ENCODE data around the gene SLC43A3. TPM values are rescaled to one million over a fixed set of nuclear protein-coding genes. Genes with fewer than 3 reads are reported as not detected.

The SLC43A3 gene
- total and polyA plus RNA-seq, 9 of the 15 experiments (the other 6 are each of a cell fraction or from before 2014, with no cell fraction given), result 63.7 to 281 (median 139) TPM

DNA sequence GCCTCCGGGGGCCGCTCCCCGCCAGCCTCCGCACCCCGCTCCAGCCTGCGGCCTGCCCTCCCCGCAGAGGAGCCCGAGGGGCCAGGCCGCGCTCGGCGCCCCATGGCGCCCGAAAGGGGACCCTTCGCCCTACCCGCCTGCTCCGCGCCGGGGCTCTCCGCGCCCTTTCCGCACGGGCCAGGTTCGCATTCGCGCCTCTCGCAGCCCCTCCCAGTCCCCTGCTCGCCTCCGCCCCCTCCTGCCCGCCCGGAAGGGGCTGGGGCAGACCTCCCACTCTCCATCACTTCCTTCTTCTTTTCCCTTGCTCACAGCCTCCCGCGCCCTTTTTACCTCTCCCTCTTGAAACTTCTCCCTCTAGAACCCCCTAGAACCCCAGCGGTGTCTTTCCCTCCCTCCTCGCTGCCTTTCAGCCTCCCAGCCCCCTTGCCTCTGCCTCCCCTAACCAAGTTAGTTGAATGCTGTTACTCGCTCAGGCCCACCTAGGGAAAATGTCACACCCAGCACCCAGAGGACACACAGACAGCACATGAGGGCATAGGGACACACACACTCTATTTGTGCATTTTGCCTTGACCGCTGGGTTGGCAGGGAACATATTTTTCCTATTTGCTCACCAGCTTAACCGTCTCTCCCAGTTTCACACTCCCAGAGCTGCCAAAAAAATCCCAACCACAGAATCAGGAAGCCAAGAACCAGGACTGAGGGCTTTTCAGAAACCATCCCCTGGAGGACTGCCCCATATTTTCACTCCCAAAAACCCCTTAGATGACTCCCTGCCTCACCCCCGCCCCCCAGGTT, at the start of gene SLC43A3 (continued):
- TF ChIP-seq, protein P1, sequence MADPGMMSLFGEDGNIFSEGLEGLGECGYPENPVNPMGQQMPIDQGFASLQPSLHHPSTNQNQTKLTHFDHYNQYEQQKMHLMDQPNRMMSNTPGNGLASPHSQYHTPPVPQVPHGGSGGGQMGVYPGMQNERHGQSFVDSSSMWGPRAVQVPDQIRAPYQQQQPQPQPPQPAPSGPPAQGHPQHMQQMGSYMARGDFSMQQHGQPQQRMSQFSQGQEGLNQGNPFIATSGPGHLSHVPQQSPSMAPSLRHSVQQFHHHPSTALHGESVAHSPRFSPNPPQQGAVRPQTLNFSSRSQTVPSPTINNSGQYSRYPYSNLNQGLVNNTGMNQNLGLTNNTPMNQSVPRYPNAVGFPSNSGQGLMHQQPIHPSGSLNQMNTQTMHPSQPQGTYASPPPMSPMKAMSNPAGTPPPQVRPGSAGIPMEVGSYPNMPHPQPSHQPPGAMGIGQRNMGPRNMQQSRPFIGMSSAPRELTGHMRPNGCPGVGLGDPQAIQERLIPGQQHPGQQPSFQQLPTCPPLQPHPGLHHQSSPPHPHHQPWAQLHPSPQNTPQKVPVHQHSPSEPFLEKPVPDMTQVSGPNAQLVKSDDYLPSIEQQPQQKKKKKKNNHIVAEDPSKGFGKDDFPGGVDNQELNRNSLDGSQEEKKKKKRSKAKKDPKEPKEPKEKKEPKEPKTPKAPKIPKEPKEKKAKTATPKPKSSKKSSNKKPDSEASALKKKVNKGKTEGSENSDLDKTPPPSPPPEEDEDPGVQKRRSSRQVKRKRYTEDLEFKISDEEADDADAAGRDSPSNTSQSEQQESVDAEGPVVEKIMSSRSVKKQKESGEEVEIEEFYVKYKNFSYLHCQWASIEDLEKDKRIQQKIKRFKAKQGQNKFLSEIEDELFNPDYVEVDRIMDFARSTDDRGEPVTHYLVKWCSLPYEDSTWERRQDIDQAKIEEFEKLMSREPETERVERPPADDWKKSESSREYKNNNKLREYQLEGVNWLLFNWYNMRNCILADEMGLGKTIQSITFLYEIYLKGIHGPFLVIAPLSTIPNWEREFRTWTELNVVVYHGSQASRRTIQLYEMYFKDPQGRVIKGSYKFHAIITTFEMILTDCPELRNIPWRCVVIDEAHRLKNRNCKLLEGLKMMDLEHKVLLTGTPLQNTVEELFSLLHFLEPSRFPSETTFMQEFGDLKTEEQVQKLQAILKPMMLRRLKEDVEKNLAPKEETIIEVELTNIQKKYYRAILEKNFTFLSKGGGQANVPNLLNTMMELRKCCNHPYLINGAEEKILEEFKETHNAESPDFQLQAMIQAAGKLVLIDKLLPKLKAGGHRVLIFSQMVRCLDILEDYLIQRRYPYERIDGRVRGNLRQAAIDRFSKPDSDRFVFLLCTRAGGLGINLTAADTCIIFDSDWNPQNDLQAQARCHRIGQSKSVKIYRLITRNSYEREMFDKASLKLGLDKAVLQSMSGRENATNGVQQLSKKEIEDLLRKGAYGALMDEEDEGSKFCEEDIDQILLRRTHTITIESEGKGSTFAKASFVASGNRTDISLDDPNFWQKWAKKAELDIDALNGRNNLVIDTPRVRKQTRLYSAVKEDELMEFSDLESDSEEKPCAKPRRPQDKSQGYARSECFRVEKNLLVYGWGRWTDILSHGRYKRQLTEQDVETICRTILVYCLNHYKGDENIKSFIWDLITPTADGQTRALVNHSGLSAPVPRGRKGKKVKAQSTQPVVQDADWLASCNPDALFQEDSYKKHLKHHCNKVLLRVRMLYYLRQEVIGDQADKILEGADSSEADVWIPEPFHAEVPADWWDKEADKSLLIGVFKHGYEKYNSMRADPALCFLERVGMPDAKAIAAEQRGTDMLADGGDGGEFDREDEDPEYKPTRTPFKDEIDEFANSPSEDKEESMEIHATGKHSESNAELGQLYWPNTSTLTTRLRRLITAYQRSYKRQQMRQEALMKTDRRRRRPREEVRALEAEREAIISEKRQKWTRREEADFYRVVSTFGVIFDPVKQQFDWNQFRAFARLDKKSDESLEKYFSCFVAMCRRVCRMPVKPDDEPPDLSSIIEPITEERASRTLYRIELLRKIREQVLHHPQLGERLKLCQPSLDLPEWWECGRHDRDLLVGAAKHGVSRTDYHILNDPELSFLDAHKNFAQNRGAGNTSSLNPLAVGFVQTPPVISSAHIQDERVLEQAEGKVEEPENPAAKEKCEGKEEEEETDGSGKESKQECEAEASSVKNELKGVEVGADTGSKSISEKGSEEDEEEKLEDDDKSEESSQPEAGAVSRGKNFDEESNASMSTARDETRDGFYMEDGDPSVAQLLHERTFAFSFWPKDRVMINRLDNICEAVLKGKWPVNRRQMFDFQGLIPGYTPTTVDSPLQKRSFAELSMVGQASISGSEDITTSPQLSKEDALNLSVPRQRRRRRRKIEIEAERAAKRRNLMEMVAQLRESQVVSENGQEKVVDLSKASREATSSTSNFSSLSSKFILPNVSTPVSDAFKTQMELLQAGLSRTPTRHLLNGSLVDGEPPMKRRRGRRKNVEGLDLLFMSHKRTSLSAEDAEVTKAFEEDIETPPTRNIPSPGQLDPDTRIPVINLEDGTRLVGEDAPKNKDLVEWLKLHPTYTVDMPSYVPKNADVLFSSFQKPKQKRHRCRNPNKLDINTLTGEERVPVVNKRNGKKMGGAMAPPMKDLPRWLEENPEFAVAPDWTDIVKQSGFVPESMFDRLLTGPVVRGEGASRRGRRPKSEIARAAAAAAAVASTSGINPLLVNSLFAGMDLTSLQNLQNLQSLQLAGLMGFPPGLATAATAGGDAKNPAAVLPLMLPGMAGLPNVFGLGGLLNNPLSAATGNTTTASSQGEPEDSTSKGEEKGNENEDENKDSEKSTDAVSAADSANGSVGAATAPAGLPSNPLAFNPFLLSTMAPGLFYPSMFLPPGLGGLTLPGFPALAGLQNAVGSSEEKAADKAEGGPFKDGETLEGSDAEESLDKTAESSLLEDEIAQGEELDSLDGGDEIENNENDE (IDR thresholded peaks at IDR 0.05; ENCODE audit: low read depth, low read length), result no peak
- TF ChIP-seq, protein P2, sequence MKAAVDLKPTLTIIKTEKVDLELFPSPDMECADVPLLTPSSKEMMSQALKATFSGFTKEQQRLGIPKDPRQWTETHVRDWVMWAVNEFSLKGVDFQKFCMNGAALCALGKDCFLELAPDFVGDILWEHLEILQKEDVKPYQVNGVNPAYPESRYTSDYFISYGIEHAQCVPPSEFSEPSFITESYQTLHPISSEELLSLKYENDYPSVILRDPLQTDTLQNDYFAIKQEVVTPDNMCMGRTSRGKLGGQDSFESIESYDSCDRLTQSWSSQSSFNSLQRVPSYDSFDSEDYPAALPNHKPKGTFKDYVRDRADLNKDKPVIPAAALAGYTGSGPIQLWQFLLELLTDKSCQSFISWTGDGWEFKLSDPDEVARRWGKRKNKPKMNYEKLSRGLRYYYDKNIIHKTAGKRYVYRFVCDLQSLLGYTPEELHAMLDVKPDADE (conservative IDR thresholded peaks at IDR 0.05; ENCODE audit: control insufficient read depth, low read depth, low read length), result 0 out of 2 replicates have a peak, but pooled peaks have one; percentile 38
- TF ChIP-seq FOSL1 (tag; conservative IDR thresholded peaks at IDR 0.05) (no peak), FOXM1 (IDR thresholded peaks at IDR 0.05; ENCODE audit: low read depth) (no peak), FOXM1 (CRISPR knock-in tag; IDR thresholded peaks at IDR 0.05; ENCODE audit: low read depth) (no peak), C11orf30 (IDR thresholded peaks at IDR 0.05; ENCODE audit: low read depth) (no peak), GABPA (tag; conservative IDR thresholded peaks at IDR 0.05; ENCODE audit: low read depth) (peak; percentile 85), HDAC2 (IDR thresholded peaks at IDR 0.05) (peak; percentile 75; the same call in 1 of the 2 replicates), NR2C2 (CRISPR knock-in tag; IDR thresholded peaks at IDR 0.05) (no peak), NR2C2 (tag; IDR thresholded peaks at IDR 0.05) (no peak), HMG20A (CRISPR knock-in tag; conservative IDR thresholded peaks at IDR 0.05) (no peak), PHF21A (IDR thresholded peaks at IDR 0.05; ENCODE audit: borderline replicate concordance, low read depth) (no peak)
- TF ChIP-seq, protein P3, sequence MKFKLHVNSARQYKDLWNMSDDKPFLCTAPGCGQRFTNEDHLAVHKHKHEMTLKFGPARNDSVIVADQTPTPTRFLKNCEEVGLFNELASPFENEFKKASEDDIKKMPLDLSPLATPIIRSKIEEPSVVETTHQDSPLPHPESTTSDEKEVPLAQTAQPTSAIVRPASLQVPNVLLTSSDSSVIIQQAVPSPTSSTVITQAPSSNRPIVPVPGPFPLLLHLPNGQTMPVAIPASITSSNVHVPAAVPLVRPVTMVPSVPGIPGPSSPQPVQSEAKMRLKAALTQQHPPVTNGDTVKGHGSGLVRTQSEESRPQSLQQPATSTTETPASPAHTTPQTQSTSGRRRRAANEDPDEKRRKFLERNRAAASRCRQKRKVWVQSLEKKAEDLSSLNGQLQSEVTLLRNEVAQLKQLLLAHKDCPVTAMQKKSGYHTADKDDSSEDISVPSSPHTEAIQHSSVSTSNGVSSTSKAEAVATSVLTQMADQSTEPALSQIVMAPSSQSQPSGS (CRISPR knock-in tag; IDR thresholded peaks at IDR 0.05), result no peak

All from K562 (cell line).